Thoracic aorta (tissue), 2 donors: ENCODE results near the gene FSCN2. TPM values are rescaled to one million over a fixed set of nuclear protein-coding genes. Genes with fewer than 3 reads are reported as not detected.

Experiments
- ATAC-seq: fragments of 150-250 bp; one replicate; pipeline ENCODE4 v1.8.0; 2017; ENCODE audit warnings: low read depth; ENCODE audit not compliant: insufficient number of reproducible peaks, low FRiP score
- DNase-seq: peaks from one replicate; pipeline ENCODE4 v3.0.0-alpha.2; 2020; ENCODE audit warnings: low spot score
- H3K27ac ChIP-seq, 2 donors: fragments of 200-600 bp; sonication (generic); 1 replicate in 1 of 2; 2 replicates in 1 of 2; pipeline ENCODE4 v1.5.1; 2016; ENCODE audit warnings: mild to moderate bottlenecking in 2 of 2, moderate library complexity in 2 of 2
- H3K27me3 ChIP-seq: fragments of 200-600 bp; sonication (generic); replicated peaks from 2 replicates; pipeline ENCODE4 v1.6.0; 2016; ENCODE audit warnings: mild to moderate bottlenecking; ENCODE audit not compliant: insufficient read depth
- H3K36me3 ChIP-seq: fragments of 200-600 bp; sonication (generic); one replicate; pipeline ENCODE4 v1.5.1; 2016
- H3K4me1 ChIP-seq, 2 donors: fragments of 200-600 bp; sonication (generic); 1 replicate in 1 of 2; 2 replicates in 1 of 2; pipeline versions ENCODE4 v1.5.1 to v1.6.0; 2016; ENCODE audit warnings: low read depth in 2 of 2, mild to moderate bottlenecking in 1 of 2; ENCODE audit not compliant: control insufficient read depth in 1 of 2
- H3K4me3 ChIP-seq: fragments of 200-600 bp; sonication (generic); 2 replicates; pipeline ENCODE4 v1.5.1; 2016; ENCODE audit warnings: mild to moderate bottlenecking
- H3K9me3 ChIP-seq: fragments of 200-600 bp; sonication (generic); 2 replicates; pipeline ENCODE4 v1.5.1; 2016
- total RNA-seq, 2 donors: library from RNA; depleted of rRNA; stranded (reverse); fragments of >200 nt; gene quantifications; one replicate each; pipeline versions ENCODE4 v1.1.0 to v1.2.3, GENCODE V29; 2016
- TF ChIP-seq, protein P1 (sequence below): fragments of 200-600 bp; sonication (generic); IDR thresholded peaks from one replicate; pipeline ENCODE4 v1.5.1; 2019; ENCODE audit warnings: antibody characterized with exemption

Gene FSCN2
- total RNA-seq, 2 donors from 2014 or later = 4.2 to 9.2 TPM

DNA sequence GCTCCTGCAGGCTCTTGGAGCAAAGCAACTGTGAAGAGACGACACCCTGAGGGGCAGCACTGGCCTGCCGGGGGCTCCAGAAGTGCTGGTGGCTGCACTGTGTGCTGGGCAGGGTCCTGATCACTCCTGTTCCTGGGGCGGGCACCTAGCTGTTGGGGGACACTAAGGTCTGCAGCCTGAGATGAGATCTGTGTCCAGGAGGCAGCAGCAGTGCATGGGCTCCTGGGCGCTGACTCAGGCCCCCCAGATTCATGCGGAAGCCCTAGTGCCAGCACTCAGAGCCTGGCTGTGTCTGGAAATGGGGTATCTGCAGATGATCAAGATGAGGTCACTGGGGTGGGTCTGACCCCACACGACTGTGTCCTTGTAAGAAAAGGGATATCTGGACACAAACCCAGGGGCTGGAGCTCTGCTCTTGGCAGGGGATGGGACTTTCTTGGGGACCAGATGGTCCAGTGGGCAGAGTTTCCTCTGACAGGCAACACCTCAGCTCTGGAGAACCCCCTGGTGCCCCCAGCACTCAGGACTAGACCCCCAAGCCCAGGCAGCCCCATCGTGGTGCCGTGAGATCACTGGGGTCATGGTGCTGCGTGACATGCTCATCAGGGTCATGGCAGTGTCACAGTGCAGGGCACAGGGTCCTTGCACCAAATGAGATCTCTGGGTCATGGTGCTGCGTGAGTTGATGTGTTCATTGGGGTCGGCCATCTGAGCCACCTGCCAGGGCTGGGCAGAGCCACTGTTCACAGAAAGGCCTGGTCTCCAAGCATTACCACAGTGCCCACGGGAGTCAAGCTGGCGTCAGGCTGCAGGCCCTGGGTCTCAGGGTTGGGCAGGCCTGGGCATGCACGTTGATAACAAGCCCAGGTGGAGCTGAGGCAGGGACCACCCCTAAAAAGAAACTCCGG is 14.5 kb downstream of the FSCN2 start:
- no peaks in the 10 kb centered on the region for H3K9me3 ChIP-seq
- DNase-seq (no peak), ATAC-seq (no peak)
- TF ChIP-seq, protein P1, sequence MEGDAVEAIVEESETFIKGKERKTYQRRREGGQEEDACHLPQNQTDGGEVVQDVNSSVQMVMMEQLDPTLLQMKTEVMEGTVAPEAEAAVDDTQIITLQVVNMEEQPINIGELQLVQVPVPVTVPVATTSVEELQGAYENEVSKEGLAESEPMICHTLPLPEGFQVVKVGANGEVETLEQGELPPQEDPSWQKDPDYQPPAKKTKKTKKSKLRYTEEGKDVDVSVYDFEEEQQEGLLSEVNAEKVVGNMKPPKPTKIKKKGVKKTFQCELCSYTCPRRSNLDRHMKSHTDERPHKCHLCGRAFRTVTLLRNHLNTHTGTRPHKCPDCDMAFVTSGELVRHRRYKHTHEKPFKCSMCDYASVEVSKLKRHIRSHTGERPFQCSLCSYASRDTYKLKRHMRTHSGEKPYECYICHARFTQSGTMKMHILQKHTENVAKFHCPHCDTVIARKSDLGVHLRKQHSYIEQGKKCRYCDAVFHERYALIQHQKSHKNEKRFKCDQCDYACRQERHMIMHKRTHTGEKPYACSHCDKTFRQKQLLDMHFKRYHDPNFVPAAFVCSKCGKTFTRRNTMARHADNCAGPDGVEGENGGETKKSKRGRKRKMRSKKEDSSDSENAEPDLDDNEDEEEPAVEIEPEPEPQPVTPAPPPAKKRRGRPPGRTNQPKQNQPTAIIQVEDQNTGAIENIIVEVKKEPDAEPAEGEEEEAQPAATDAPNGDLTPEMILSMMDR = no peak
- no peaks in the 10 kb centered on the region for H3K4me1 ChIP-seq
- H3K27ac ChIP-seq = no peak overlapping the region
- peaks cover 54% of the 10 kb centered on the region for H3K36me3 ChIP-seq
- no peak overlapping the region for H3K4me3 ChIP-seq
- H3K27me3 ChIP-seq = no peaks in the 10 kb centered on the region

DNA sequence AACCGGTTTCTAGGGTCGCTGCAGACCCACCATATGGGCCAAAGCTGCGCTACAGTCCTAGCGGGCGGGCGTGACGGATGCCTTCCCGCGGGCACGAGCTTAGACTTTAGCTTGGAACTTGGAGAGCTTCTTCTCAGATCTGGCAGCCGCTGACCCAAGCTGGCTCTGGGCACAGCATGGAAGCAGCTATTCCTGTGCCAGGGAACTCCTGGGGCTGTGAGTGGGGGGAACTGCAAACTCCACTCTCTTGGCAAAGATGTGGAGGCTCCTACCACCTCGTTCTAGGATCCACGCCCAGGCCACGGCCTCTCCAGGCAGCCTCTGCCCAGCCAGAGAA is 15.1 kb downstream of the FSCN2 start:
- Histone ChIP-seq H3K4me3 (no peak overlapping the region), H3K27ac (no peak overlapping the region), H3K36me3 (peaks cover 60% of the 10 kb centered on the region), H3K4me1 (no peaks in the 10 kb centered on the region), H3K9me3 (no peaks in the 10 kb centered on the region), H3K27me3 (no peaks in the 10 kb centered on the region)
- no peak for ATAC-seq
- TF ChIP-seq, protein P1 = no peak
- DNase-seq = no peak

DNA sequence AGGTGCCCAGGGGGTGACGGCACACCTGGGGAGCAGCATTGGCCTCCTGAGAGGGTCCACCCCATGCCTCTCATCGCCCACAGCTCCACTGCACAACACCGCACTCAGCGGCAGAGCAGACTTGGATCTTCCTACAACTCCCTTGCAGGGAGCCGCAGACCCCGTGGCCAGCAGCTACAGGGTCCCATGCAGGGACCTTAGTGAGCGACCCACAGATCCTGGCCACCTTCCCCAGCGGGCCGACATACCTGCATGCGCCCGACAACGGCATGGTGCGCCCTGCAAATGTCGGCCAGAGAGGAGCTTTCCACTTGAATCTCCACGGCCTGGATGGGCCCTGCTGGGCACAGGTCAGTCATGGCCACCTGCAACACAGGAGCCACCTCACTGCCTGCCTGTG is 15.6 kb downstream of the FSCN2 start:
- no peak for DNase-seq
- no peak overlapping the region for H3K4me3 ChIP-seq
- H3K27me3 ChIP-seq = no peaks in the 10 kb centered on the region
- peaks cover 60% of the 10 kb centered on the region for H3K36me3 ChIP-seq
- TF ChIP-seq, protein P1 = no peak
- H3K4me1 ChIP-seq = no peaks in the 10 kb centered on the region
- no peak overlapping the region for H3K27ac ChIP-seq
- no peak for ATAC-seq
- no peaks in the 10 kb centered on the region for H3K9me3 ChIP-seq

DNA sequence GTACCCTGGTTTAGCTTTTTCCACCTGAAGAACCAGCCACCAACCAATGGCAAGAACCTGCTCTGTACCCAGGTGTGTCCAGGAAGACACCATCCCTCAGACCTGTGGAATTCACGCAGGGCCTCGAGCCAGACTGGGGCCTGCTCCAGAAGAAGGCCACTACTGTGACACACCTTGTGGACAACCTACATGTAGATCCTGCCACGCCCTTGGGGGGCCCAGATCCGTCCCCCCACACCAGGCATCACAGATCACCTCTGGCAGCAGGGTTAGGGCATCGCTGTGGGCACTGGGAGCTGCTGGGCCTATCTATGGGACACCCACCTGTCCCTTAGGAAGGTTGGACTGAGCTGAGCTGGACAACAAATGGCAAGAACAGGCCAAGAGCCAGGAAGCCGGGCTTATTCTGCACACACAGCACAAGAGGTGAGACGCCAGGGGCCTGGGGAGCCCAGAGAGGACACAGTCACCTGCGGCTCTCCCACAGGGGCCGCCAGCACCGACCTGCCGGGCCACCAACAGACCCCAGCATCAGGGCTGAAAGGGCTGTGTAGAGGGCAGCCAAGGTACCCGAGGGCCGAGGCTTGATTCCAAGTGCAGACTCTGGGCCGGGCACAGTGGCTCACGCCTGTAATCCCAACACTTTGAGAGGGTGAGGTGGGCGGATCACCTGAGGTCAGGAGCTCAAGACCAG is 16.3 kb downstream of the FSCN2 start:
- H3K27me3 ChIP-seq = no peaks in the 10 kb centered on the region
- peaks cover 60% of the 10 kb centered on the region for H3K36me3 ChIP-seq
- H3K9me3 ChIP-seq = no peaks in the 10 kb centered on the region
- H3K4me3 ChIP-seq = no peak overlapping the region
- TF ChIP-seq, protein P1 = no peak
- H3K27ac ChIP-seq = no peak overlapping the region
- no peaks in the 10 kb centered on the region for H3K4me1 ChIP-seq
- DNase-seq (no peak), ATAC-seq (no peak)

DNA sequence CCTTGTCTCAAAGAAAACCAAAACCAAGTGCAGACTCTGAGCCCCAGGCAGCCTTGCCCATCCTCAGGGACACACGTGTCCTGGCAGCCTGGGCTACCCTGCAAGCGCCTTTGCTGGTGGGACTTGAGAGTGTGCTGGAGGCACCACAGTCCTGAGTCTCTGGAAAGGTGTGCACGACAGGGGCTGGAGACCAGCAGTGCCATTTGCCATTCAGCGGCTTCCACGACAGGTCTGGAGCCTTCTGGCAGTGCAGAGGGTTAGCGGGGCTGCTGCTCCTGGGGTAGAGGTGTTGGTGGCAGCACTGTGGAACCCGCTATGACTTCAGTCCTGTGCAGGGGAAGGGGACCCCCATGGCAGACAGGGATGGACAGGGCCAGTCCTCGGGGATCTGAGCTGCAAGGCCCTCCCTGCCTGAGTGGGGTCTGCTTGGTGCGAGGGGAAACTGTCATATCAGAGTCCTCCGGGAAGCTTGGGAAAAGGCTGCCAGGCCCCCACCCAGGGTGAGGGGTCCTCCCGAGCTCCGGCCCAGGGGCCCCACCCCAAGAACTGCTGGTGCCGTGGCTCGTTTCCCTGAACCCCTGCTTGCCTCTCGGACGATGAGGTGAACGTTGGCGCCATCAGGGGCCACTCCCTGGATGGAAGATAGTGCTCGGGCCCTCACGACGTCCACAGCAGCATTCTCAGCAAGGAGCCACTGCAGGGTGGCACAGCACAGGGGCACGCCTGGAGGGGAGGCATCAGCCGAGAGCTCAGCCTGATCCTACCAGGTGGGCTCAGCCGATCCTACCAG is 17.2 kb downstream of the FSCN2 start:
- Histone ChIP-seq H3K27ac (no peak overlapping the region), H3K9me3 (no peaks in the 10 kb centered on the region), H3K4me1 (peaks cover 0 to under 1% of the 10 kb centered on the region in 2 donors), H3K36me3 (peaks cover 55% of the 10 kb centered on the region), H3K4me3 (no peak overlapping the region), H3K27me3 (no peaks in the 10 kb centered on the region)
- ATAC-seq = no peak
- DNase-seq = no peak
- TF ChIP-seq, protein P1 = no peak
